Measurements from ENCODE around the gene ZEB1. TPM values are rescaled to one million over a fixed set of nuclear protein-coding genes. Genes with fewer than 3 reads are reported as not detected.

Gene ZEB1
- total and polyA plus RNA-seq, 10 of the 15 experiments (the other 5 are each of a cell fraction or from before 2014, with no cell fraction given) = 10.4 to 35.6 (median 24.5) TPM

GRCh38 chr10:31318382-31318853 lies 598 bp upstream of the ZEB1 start (continued):
- TF ChIP-seq, protein P1, sequence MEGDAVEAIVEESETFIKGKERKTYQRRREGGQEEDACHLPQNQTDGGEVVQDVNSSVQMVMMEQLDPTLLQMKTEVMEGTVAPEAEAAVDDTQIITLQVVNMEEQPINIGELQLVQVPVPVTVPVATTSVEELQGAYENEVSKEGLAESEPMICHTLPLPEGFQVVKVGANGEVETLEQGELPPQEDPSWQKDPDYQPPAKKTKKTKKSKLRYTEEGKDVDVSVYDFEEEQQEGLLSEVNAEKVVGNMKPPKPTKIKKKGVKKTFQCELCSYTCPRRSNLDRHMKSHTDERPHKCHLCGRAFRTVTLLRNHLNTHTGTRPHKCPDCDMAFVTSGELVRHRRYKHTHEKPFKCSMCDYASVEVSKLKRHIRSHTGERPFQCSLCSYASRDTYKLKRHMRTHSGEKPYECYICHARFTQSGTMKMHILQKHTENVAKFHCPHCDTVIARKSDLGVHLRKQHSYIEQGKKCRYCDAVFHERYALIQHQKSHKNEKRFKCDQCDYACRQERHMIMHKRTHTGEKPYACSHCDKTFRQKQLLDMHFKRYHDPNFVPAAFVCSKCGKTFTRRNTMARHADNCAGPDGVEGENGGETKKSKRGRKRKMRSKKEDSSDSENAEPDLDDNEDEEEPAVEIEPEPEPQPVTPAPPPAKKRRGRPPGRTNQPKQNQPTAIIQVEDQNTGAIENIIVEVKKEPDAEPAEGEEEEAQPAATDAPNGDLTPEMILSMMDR (IDR thresholded peaks at IDR 0.05 in 2 of 3, conservative IDR thresholded peaks at IDR 0.05 in 1 of 3; ENCODE audit: control insufficient read depth in 2 of 3, extremely low read depth in 1 of 3, insufficient read depth in 1 of 3, low read depth in 3 of 3, low read length in 3 of 3) = no peak
- TF ChIP-seq FOXK2 (IDR thresholded peaks at IDR 0.05) = no peak
- no peak for TF ChIP-seq ZNF274 (IDR thresholded peaks at IDR 0.05; ENCODE audit: insufficient read depth, insufficient read length)
- no peak for TF ChIP-seq NFXL1 (IDR thresholded peaks at IDR 0.05; ENCODE audit: borderline replicate concordance)
- peak; percentile 58 for TF ChIP-seq SP1 (IDR thresholded peaks at IDR 0.05; ENCODE audit: low read depth, low read length)
- no peak for TF ChIP-seq KAT2A (conservative IDR thresholded peaks at IDR 0.05; ENCODE audit: control insufficient read depth, low read depth, low read length)
- TF ChIP-seq CBX5 (IDR thresholded peaks at IDR 0.05; ENCODE audit: low read depth) = peak; percentile 95; the same call in 1 of the 2 replicates
- no peak for TF ChIP-seq NFYA (IDR thresholded peaks at IDR 0.05; ENCODE audit: borderline replicate concordance, low read depth, low read length)
- no peak for TF ChIP-seq ESRRA (IDR thresholded peaks at IDR 0.05; ENCODE audit: low read length)
- TF ChIP-seq ETV6 (conservative IDR thresholded peaks at IDR 0.05 in 1 of 2, IDR thresholded peaks at IDR 0.05 in 1 of 2; ENCODE audit: borderline replicate concordance in 1 of 2, low read depth in 1 of 2) = peak in 1 of 2 experiments; percentile 87; a peak in 2 of 4 replicates
- TF ChIP-seq BCLAF1 (IDR thresholded peaks at IDR 0.05) = no peak
- TF ChIP-seq ZBED1 (IDR thresholded peaks at IDR 0.05; ENCODE audit: borderline replicate concordance) = peak; percentile 64
- no peak for TF ChIP-seq ZNF24 (IDR thresholded peaks at IDR 0.05)
- peak; percentile 93 for TF ChIP-seq MEF2B (IDR thresholded peaks at IDR 0.05; ENCODE audit: partially characterized antibody, poor library complexity, severe bottlenecking)
- TF ChIP-seq, protein P2, sequence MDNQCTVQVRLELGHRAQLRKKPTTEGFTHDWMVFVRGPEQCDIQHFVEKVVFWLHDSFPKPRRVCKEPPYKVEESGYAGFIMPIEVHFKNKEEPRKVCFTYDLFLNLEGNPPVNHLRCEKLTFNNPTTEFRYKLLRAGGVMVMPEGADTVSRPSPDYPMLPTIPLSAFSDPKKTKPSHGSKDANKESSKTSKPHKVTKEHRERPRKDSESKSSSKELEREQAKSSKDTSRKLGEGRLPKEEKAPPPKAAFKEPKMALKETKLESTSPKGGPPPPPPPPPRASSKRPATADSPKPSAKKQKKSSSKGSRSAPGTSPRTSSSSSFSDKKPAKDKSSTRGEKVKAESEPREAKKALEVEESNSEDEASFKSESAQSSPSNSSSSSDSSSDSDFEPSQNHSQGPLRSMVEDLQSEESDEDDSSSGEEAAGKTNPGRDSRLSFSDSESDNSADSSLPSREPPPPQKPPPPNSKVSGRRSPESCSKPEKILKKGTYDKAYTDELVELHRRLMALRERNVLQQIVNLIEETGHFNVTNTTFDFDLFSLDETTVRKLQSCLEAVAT (IDR thresholded peaks at IDR 0.05) = peak; percentile 78; the same call in 1 of the 2 replicates
- TF ChIP-seq IKZF2 (IDR thresholded peaks at IDR 0.05) = peak; percentile 96 to 97
- TF ChIP-seq FOXM1 (IDR thresholded peaks at IDR 0.05; ENCODE audit: low read depth, low read length) = peak; percentile 64
- peak; percentile 41; the same call in 1 of the 2 replicates for TF ChIP-seq ASH2L (IDR thresholded peaks at IDR 0.05; ENCODE audit: borderline replicate concordance, low read depth)
- TF ChIP-seq TARDBP (IDR thresholded peaks at IDR 0.05; ENCODE audit: borderline replicate concordance) = no peak
- TF ChIP-seq, protein P3, sequence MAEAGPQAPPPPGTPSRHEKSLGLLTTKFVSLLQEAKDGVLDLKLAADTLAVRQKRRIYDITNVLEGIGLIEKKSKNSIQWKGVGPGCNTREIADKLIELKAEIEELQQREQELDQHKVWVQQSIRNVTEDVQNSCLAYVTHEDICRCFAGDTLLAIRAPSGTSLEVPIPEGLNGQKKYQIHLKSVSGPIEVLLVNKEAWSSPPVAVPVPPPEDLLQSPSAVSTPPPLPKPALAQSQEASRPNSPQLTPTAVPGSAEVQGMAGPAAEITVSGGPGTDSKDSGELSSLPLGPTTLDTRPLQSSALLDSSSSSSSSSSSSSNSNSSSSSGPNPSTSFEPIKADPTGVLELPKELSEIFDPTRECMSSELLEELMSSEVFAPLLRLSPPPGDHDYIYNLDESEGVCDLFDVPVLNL (IDR thresholded peaks at IDR 0.05; ENCODE audit: low read depth, low read length) = no peak
- TF ChIP-seq EGR1 (IDR thresholded peaks at IDR 0.05; ENCODE audit: borderline replicate concordance in 1 of 2, low read depth in 2 of 2, low read length in 2 of 2) = peak in 1 of 2 experiments; percentile 2; a peak in 1 of 3 replicates
- TF ChIP-seq, protein P4, sequence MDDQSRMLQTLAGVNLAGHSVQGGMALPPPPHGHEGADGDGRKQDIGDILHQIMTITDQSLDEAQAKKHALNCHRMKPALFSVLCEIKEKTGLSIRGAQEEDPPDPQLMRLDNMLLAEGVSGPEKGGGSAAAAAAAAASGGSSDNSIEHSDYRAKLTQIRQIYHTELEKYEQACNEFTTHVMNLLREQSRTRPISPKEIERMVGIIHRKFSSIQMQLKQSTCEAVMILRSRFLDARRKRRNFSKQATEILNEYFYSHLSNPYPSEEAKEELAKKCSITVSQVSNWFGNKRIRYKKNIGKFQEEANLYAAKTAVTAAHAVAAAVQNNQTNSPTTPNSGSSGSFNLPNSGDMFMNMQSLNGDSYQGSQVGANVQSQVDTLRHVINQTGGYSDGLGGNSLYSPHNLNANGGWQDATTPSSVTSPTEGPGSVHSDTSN (IDR thresholded peaks at IDR 0.05; ENCODE audit: insufficient replicate concordance, low read depth, low read length) = no peak
